Stimulated activated CD4-positive, alpha-beta T cell treated with anti-CD3 and anti-CD28 coated beads, Interleukin-1b, Interleukin-23, amount 100 ng/mL, for 24 hours (primary cell): ENCODE measurements around the gene PEAK3.
A peak's percentile ranks its signal among the peaks of the same experiment; 100 is the strongest.

Experiments used
- DNase-seq, 4 experiments: peaks; one replicate each; pipeline ENCODE4 v3.0.0-alpha.2; 2020; ENCODE audit warnings: low read depth in 4 of 4, low spot score in 1 of 4

The PEAK3 gene

GRCh38 chr19:2271234-2272103 is 10.5 kb downstream of the PEAK3 start:
- DNase-seq, result no peak

- DNase-seq, result peak in 3 of 4 experiments; percentile 52 to 71 (median 69)
Observed at GRCh38 chr19:2270423-2271233, 11.3 kb downstream of the PEAK3 start.

- no peak for DNase-seq
Observed at GRCh38 chr19:2270157-2270422, 11.9 kb downstream of the PEAK3 start.

- DNase-seq, result peak; percentile 93 to 98 (median 98)
Observed at GRCh38 chr19:2269244-2270156, 12.5 kb downstream of the PEAK3 start.

GRCh38 chr19:2268861-2269243 is 13.1 kb downstream of the PEAK3 start:
- no peak for DNase-seq

- no peak for DNase-seq
Observed at GRCh38 chr19:2268480-2268830, 13.5 kb downstream of the PEAK3 start.

- DNase-seq, result no peak
Observed at GRCh38 chr19:2266183-2266993, 15.6 kb downstream of the PEAK3 start.

- DNase-seq, result no peak
Observed at GRCh38 chr19:2261438-2262172, 20.4 kb downstream of the PEAK3 start.

GRCh38 chr19:2260341-2260805 is 21.6 kb downstream of the PEAK3 start:
- no peak for DNase-seq

GRCh38 chr19:2259336-2259735 is 22.6 kb downstream of the PEAK3 start:
- no peak for DNase-seq

GRCh38 chr19:2255982-2256685 is 25.8 kb downstream of the PEAK3 start, which contains the start of gene JSRP1:
Gene JSRP1 (minus strand): TSS chr19:2256417. CDS start chr19:2255314, 1,103 bp downstream.
- DNase-seq, result no peak

- no peak for DNase-seq
Observed at GRCh38 chr19:2255112-2255845, 26.7 kb downstream of the PEAK3 start.

GRCh38 chr19:2254064-2254872 is 27.7 kb downstream of the PEAK3 start:
- DNase-seq, result no peak

GRCh38 chr19:2253106-2254063 is 28.6 kb downstream of the PEAK3 start:
- DNase-seq, result no peak

GRCh38 chr19:2252797-2253105 is 29.2 kb downstream of the PEAK3 start:
- DNase-seq, result no peak

- no peak for DNase-seq
Observed at GRCh38 chr19:2252055-2252796, 29.7 kb downstream of the PEAK3 start.
